GM18861 (cell line): ENCODE data around the gene WFDC1.

ENCODE experiments used
- ATAC-seq: cut with Tn5 transposase; IDR thresholded peaks from one replicate; pipeline ENCODE4 v1.9.1; 2021; ENCODE audit not compliant: unreplicated experiment

Gene WFDC1, protein sequence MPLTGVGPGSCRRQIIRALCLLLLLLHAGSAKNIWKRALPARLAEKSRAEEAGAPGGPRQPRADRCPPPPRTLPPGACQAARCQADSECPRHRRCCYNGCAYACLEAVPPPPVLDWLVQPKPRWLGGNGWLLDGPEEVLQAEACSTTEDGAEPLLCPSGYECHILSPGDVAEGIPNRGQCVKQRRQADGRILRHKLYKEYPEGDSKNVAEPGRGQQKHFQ

DNA sequence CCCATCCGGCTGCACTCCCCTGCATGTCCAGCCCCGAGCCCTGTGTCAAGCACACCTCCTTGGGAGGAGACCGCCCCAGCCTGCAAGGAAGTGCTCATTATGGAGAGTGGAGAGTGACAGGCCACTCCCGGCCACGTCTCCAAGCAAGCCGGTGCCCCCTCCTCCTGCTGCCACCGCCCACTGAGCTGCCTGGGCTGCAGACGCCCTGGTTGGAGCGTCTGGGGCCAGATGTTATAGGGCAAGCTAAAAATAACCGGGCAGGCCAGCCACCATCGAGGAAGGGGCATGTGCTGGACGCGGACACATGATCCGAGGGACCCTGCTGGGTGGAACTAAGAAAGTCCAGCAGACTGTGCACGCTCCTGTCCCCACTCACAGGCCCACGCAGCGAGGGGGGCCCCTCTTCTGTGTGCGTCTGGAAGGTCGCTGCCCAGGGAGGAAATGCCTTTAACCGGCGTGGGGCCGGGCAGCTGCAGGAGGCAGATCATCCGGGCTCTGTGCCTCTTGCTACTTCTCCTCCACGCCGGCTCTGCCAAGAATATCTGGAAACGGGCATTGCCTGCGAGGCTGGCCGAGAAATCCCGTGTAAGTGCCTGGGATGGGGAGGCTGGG lies at the start of gene WFDC1:
Gene WFDC1, plus strand, starts transcription at position 348 of the 612 bp plus-strand sequence. Its CDS starts 94 bp downstream, at position 442.
- no peak for ATAC-seq

GRCh38 chr16:84245956-84246678 lies 48.6 kb upstream of the WFDC1 start:
- no peak for ATAC-seq

DNA sequence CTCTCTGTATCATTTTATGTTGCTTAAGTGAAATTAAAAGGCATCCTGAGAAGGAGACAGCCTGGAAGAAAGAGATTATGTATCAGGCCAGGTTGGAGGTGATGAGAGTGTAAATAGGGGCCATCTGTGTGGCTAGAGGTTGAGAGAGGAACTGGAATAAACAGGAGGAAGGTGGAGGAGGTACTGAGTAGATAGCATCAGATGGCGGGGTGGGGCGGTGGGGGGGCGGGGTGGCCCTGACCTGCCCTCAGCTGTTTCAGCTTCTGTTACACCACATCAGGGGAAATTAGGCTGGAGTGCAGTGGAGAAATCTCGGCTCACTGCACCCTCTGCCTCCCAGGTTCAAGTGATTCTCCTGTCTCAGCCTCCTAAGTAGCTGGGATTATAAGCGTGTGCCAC lies 48.0 kb upstream of the WFDC1 start:
- no peak for ATAC-seq

GRCh38 chr16:84247331-84247730 lies 47.3 kb upstream of the WFDC1 start:
- ATAC-seq, result no peak

GRCh38 chr16:84247844-84248243 lies 46.8 kb upstream of the WFDC1 start:
- ATAC-seq, result no peak

DNA sequence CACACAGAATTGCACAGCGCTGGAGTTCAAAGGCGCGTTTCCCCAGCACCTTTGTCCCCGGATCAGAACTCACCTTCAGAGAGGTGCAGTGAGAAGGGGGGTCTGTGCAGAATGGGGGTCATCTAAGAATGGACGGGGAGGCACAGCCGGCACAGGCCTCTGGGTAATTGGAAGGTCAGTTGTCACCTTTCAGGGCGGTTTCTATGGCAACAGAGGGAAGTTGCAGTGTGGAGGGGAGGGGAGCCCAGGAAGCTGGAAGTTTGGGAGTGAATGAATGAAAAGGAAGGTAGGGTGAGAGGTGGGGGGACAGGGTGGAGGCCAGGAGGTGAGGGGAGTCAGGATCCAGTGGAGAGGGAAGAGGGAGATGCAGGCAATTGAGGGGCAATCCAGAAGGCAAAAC lies 42.5 kb upstream of the WFDC1 start:
- ATAC-seq, result no peak

DNA sequence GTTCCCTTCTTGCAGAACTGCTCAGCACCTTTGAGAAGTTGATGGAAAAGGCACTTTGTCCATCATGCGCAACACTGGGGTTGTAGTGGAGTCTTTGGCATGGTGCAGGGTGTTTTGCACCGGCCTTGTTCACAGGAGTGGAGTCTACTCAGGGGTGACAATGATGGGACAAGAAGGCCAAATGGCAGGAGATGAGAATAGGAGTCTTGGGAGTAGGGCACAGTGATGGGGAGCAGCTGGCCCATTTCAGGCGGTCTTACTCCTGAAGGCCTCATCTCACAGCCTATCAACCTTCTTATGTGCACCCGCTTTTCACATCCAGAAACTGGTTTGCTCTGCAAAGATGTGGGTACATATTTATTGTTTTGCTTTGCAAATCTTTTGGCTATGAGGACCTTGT lies 41.5 kb upstream of the WFDC1 start:
- ATAC-seq, result no peak

- ATAC-seq, result no peak
Measured at GRCh38 chr16:84254062-84254461, 40.6 kb upstream of the WFDC1 start.

GRCh38 chr16:84255050-84255810 lies 39.4 kb upstream of the WFDC1 start:
- no peak for ATAC-seq

- no peak for ATAC-seq
Measured at GRCh38 chr16:84258266-84258665, 36.4 kb upstream of the WFDC1 start.

GRCh38 chr16:84259691-84260090 lies 35.0 kb upstream of the WFDC1 start:
- no peak for ATAC-seq

GRCh38 chr16:84260766-84261554 lies 33.7 kb upstream of the WFDC1 start:
- ATAC-seq, result no peak

GRCh38 chr16:84262031-84262430 lies 32.6 kb upstream of the WFDC1 start:
- ATAC-seq, result no peak

DNA sequence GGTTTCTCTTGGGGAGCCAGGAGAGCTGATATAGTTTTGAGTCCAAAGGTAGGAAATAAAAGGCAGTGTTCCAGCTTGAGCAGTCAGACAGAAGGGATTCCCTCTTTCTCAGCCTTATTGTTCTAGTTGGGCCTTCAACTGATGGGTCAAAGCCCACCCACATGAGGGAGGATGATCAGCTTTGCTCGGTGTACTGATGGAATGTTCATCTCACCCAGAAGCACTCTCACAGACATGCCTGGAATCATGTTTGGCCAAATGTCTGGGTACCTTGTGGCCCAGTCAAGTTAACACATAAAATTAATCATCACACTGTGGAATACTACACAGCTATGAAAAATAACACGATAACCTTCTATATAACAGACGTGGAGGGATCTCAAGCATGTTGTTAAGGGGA lies 31.7 kb upstream of the WFDC1 start:
- ATAC-seq, result no peak

GRCh38 chr16:84266451-84266850 lies 28.2 kb upstream of the WFDC1 start:
- no peak for ATAC-seq

GRCh38 chr16:84267380-84267779 lies 27.3 kb upstream of the WFDC1 start:
- no peak for ATAC-seq

GRCh38 chr16:84268291-84269040 lies 26.2 kb upstream of the WFDC1 start:
- no peak for ATAC-seq

DNA sequence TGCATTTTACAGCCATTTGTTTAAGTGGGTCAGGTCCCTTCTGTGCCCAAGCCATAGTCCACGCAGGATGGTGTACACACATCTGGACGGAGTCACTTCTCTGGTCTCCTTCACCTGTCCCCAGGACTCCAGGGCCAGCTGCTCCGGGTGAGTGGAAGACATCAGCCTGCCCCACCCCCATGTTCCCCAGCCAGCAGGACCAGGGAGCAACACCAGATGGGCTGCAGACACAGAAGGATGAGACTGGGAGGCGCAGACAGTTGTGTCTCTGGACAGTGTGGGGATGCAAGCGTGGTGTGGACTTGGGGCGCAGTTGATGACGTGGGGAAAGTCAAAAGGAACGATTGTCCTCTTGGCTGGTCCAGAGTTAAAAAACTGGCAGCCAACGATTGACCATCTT lies 24.6 kb upstream of the WFDC1 start:
- no peak for ATAC-seq

GRCh38 chr16:84270531-84270930 lies 24.1 kb upstream of the WFDC1 start:
- no peak for ATAC-seq

GRCh38 chr16:84271037-84271436 lies 23.6 kb upstream of the WFDC1 start:
- ATAC-seq, result no peak
